GM06990 (cell line): Measurements from ENCODE around the gene SULT2B1.

Source experiments
- DNase-seq: peaks from one replicate; pipeline ENCODE4 v3.0.0-alpha.2; 2011; ENCODE audit not compliant: insufficient read length; ENCODE audit errors: extremely low read depth
- H3K27me3 ChIP-seq: replicated peaks from 2 replicates; pipeline ENCODE4 v1.6.0; 2011; ENCODE audit warnings: low read length; ENCODE audit not compliant: control insufficient read depth, insufficient read depth
- H3K36me3 ChIP-seq: 2 replicates; pipeline ENCODE4 v1.5.1; 2011; ENCODE audit warnings: low read length; ENCODE audit not compliant: control insufficient read depth, insufficient read depth
- H3K4me3 ChIP-seq: replicated peaks from 2 replicates; pipeline ENCODE4 v1.5.1; 2011; ENCODE audit warnings: low read depth, mild to moderate bottlenecking, control low read depth, low read length
- TF ChIP-seq, protein P1 (sequence below): IDR thresholded peaks from 2 replicates; pipeline ENCODE4 v1.5.1; 2011; ENCODE audit warnings: low read length, control low read depth, mild to moderate bottlenecking, inconsistent platforms; ENCODE audit not compliant: insufficient read depth, poor library complexity, severe bottlenecking

Gene SULT2B1

GRCh38 chr19:48509467-48510194 lies 42.3 kb upstream of the SULT2B1 start:
- Histone ChIP-seq H3K36me3 (no peaks in the 10 kb centered on the region), H3K4me3 (no peak overlapping the region), H3K27me3 (peaks cover 2% of the 10 kb centered on the region)
- TF ChIP-seq, protein P1, sequence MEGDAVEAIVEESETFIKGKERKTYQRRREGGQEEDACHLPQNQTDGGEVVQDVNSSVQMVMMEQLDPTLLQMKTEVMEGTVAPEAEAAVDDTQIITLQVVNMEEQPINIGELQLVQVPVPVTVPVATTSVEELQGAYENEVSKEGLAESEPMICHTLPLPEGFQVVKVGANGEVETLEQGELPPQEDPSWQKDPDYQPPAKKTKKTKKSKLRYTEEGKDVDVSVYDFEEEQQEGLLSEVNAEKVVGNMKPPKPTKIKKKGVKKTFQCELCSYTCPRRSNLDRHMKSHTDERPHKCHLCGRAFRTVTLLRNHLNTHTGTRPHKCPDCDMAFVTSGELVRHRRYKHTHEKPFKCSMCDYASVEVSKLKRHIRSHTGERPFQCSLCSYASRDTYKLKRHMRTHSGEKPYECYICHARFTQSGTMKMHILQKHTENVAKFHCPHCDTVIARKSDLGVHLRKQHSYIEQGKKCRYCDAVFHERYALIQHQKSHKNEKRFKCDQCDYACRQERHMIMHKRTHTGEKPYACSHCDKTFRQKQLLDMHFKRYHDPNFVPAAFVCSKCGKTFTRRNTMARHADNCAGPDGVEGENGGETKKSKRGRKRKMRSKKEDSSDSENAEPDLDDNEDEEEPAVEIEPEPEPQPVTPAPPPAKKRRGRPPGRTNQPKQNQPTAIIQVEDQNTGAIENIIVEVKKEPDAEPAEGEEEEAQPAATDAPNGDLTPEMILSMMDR = no peak
- no peak for DNase-seq

DNA sequence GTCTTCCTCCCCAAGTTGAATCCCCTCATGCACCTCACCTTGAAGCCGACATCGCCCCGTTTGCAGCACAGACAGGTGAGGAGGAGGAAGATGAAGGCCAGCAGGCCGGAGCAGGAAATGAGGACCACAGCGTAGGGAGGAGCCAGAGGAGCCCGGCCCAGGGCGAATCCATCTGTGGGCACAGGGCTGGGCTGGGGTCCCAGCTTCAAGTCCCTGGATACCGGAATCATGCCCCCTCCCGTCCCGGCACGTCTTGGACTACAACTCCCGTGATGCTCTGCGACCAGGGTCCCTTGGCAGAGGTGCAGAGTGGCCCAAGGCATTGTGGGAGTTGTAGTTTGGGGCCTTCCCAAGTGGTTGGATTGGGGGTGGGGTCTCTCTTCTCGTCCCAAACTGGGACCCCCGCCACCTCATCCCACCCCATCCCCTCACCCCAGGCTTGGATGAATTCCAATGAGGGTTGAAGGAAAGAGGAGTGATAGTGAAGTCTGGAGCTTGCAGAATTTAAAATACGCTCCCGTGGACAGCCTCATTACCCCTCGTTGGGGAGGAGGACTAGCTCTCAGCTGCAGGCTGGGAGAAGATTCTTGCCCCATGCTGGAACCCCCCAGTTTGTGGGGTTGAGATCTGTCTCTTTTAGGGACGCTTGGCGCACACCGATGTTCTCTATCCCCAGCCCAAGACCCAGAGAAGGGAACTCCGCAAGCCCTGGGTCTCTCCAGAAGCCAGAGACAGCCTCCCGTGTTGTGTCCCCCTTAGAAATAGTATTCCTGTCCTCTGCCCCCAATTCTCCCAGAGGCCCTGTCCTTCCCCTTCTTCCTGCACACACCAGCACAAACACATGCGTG lies 41.3 kb upstream of the SULT2B1 start:
- peaks cover 2% of the 10 kb centered on the region for H3K27me3 ChIP-seq
- no peaks in the 10 kb centered on the region for H3K36me3 ChIP-seq
- TF ChIP-seq, protein P1 = no peak
- DNase-seq = peak; percentile 47
- H3K4me3 ChIP-seq = no peak overlapping the region

- TF ChIP-seq, protein P1 = no peak
- no peaks in the 10 kb centered on the region for H3K36me3 ChIP-seq
- no peak for DNase-seq
- H3K4me3 ChIP-seq = no peak overlapping the region
- peaks cover 2% of the 10 kb centered on the region for H3K27me3 ChIP-seq
Observed at GRCh38 chr19:48511321-48511731, 40.6 kb upstream of the SULT2B1 start.

GRCh38 chr19:48511800-48512503 lies 40.0 kb upstream of the SULT2B1 start, which contains the start of gene LMTK3:
Gene LMTK3, minus strand, starts transcription at chr19:48511835. Its CDS starts 259 bp downstream, at chr19:48511576.
- DNase-seq = peak; percentile 45
- no peak within 1 kb of the TSS for H3K4me3 ChIP-seq
- TF ChIP-seq, protein P1 = no peak
- H3K36me3 ChIP-seq = no peaks in the 10 kb centered on the region
- H3K27me3 ChIP-seq = peaks cover 2% of the 10 kb centered on the region

DNA sequence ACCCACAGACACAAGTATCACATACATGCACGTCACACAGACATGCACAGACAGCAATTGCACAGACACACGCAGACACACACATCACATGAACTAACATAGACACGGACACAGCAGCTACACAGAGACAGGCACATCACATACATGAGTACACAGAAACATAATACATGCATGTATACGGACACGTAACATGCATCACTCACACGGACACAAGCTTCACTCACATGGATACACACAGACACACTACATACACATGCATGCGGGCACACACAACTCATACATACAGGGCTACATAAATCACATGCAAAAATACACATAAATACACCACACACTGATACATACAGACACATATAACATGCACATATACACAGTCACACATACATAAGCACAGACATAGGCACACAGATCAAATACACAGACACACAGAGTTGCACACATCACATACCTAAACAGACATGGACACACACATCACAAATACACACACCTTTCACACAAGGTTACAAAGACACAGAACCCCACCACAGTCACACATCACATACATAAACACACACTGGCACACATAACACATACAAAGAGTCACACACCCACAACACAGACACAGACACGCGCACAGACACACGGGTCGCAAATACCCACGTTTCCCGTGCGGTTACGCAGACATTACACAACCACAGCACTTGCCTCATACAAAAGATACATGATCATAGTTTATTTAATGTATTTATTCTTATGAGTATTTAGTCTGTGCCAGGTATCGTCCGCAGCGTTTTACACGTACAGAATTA lies 39.3 kb upstream of the SULT2B1 start:
- Histone ChIP-seq H3K4me3 (peak overlapping the region; percentile 77), H3K27me3 (peaks cover 2% of the 10 kb centered on the region), H3K36me3 (no peaks in the 10 kb centered on the region)
- TF ChIP-seq, protein P1 = no peak
- DNase-seq = no peak
